Esophagus squamous epithelium (tissue), 4 donors: ENCODE data around the gene CLC.

Source experiments
- CTCF ChIP-seq, 6 experiments: fragments of 450-650 bp in 4 of 6; fragments of 200-600 bp in 2 of 6; sonication (generic) in 2 of 6; IDR thresholded peaks; one replicate each; pipeline ENCODE4 v1.5.1; 2016 to 2019; ENCODE audit warnings: antibody characterized with exemption in 6 of 6, mild to moderate bottlenecking in 4 of 6, moderate library complexity in 4 of 6
- POLR2A ChIP-seq, 4 donors: fragments of 450-650 bp; IDR thresholded peaks; one replicate each; pipeline ENCODE4 v1.6.1; 2017; ENCODE audit warnings: antibody characterized with exemption in 4 of 4, mild to moderate bottlenecking in 4 of 4, moderate library complexity in 3 of 4

GRCh38 chr19:39692166-39692565 is 45.7 kb downstream of the CLC start:
- TF ChIP-seq POLR2A (IDR thresholded peaks at IDR 0.05) = no peak
- TF ChIP-seq CTCF (IDR thresholded peaks at IDR 0.05) = no peak
